NB4 (cell line): ENCODE data around the gene BICDL2.
"Not testable (repeated sequence)": the region's sequence is repeated elsewhere in the genome, so short reads cannot be mapped to it uniquely, and the experiment has no call there.

ENCODE experiments used
- DNase-seq: peaks from one replicate; pipeline ENCODE4 v3.0.0; 2010; ENCODE audit warnings: low read depth
- H3K4me3 ChIP-seq: one replicate; pipeline ENCODE4 v1.5.1; 2011; ENCODE audit warnings: mild to moderate bottlenecking, low read depth, low read length, moderate library complexity
- MYC ChIP-seq: IDR thresholded peaks from 2 replicates; pipeline ENCODE4 v1.6.1; 2011; ENCODE audit warnings: low read depth, low read length
- POLR2A ChIP-seq: IDR thresholded peaks from 2 replicates; pipeline ENCODE4 v1.6.1; 2011; ENCODE audit warnings: mild to moderate bottlenecking; ENCODE audit not compliant: insufficient read length; ENCODE audit errors: extremely low read depth
- TF ChIP-seq, protein P1 (sequence below): IDR thresholded peaks from 2 replicates; pipeline ENCODE4 v1.6.1; 2011; ENCODE audit warnings: low read depth, low read length
- TF ChIP-seq, protein P2 (sequence below): IDR thresholded peaks from one replicate; pipeline ENCODE4 v1.5.1; 2012; ENCODE audit warnings: low read depth, low read length

The BICDL2 gene, protein sequence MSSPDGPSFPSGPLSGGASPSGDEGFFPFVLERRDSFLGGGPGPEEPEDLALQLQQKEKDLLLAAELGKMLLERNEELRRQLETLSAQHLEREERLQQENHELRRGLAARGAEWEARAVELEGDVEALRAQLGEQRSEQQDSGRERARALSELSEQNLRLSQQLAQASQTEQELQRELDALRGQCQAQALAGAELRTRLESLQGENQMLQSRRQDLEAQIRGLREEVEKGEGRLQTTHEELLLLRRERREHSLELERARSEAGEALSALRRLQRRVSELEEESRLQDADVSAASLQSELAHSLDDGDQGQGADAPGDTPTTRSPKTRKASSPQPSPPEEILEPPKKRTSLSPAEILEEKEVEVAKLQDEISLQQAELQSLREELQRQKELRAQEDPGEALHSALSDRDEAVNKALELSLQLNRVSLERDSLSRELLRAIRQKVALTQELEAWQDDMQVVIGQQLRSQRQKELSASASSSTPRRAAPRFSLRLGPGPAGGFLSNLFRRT

DNA sequence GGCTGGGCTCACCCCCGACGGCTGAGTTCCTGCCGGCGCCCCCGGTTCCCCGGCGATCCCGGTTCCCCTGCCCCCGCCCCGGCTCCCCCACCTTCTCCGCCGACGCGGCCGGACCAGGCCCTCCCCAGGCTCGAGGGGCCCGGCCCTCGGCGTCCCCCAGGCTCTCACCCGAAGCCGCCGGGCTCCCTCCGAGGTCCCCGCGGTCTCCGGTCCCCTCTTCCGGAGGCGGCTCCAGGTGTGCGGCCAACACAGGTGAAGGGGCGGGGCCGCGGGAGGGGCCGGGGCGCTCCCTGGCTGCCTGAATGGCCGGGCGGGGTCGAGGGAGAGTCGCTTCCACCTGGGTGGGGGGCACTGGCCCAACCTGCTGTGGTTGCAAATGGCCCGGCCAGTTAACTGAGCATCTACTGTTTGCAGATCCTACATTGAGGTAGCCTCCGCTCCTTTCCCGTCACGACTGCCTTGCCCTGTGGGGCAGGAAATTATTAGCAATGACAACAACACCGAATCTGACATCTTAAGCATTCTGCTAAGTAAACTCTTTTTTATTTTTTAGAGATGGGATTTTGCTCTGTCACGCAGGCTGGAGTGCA is at the start of gene BICDL2:
TSS of gene BICDL2 (minus strand) at position 219 of the 590 bp plus-strand sequence. CDS start 1,448 bp downstream, outside the sequence.
- TF ChIP-seq, protein P1, sequence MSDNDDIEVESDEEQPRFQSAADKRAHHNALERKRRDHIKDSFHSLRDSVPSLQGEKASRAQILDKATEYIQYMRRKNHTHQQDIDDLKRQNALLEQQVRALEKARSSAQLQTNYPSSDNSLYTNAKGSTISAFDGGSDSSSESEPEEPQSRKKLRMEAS: no peak
- no peak for DNase-seq
- H3K4me3 ChIP-seq: no peak within 1 kb of the TSS

- H3K4me3 ChIP-seq: no peak overlapping the region
- no peak for TF ChIP-seq MYC
- TF ChIP-seq, protein P1: no peak
- TF ChIP-seq, protein P2, sequence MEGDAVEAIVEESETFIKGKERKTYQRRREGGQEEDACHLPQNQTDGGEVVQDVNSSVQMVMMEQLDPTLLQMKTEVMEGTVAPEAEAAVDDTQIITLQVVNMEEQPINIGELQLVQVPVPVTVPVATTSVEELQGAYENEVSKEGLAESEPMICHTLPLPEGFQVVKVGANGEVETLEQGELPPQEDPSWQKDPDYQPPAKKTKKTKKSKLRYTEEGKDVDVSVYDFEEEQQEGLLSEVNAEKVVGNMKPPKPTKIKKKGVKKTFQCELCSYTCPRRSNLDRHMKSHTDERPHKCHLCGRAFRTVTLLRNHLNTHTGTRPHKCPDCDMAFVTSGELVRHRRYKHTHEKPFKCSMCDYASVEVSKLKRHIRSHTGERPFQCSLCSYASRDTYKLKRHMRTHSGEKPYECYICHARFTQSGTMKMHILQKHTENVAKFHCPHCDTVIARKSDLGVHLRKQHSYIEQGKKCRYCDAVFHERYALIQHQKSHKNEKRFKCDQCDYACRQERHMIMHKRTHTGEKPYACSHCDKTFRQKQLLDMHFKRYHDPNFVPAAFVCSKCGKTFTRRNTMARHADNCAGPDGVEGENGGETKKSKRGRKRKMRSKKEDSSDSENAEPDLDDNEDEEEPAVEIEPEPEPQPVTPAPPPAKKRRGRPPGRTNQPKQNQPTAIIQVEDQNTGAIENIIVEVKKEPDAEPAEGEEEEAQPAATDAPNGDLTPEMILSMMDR: no peak
- no peak for TF ChIP-seq POLR2A
- DNase-seq: no peak
These were observed 49.3 kb upstream of the BICDL2 start for GRCh38 chr16:3085868-3086595.

GRCh38 chr16:3084969-3085670 is 48.4 kb upstream of the BICDL2 start:
- TF ChIP-seq MYC: no peak
- TF ChIP-seq POLR2A: no peak
- TF ChIP-seq, protein P2: no peak
- TF ChIP-seq, protein P1: no peak
- H3K4me3 ChIP-seq: no peak overlapping the region
- DNase-seq: no peak

DNA sequence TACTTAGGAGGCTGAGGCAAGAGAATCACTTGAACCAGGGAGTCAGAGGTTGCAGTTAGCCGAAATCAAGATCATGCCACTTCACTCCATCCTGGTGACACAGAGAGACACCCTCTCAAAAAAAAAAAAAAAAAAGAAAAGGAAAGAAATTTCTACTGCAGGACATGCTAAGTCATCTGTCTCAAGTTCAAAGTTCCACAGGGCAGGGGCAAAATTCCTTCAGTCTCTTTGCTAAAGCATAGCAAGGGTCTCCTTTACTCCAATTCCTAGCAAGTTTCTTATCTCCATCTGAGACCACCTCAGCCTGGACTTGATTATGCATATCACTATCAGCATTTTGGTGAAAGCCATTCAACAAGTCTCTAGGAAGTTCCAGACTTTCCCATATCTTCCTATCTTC is 47.7 kb upstream of the BICDL2 start:
- no peak for DNase-seq
- H3K4me3 ChIP-seq: no peak overlapping the region
- TF ChIP-seq, protein P1: no peak
- TF ChIP-seq MYC (no peak), POLR2A (no peak)
- TF ChIP-seq, protein P2: no peak

- not testable (repeated sequence) for H3K4me3 ChIP-seq, DNase-seq
These were observed 46.7 kb upstream of the BICDL2 start for GRCh38 chr16:3083408-3083807.

DNA sequence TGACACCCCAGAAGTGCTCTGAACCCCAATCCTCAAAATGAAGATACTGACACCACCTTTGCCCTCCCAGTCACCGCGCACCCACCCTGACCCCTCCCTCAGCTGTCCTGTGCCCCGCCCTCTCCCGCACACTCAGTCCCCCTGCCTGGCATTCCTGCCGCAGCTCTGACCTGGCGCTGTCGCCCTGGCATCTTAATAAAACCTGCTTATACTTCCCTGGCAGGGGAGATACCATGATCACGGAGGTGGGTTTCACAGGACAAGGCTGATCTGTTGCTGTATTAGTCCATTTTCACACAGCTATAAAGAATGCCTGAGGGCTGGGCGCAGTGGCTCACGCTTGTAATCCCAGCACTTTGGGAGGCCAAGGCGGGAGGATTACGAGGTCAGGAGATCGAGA is 45.2 kb upstream of the BICDL2 start:
- not testable (repeated sequence) for DNase-seq, H3K4me3 ChIP-seq

DNA sequence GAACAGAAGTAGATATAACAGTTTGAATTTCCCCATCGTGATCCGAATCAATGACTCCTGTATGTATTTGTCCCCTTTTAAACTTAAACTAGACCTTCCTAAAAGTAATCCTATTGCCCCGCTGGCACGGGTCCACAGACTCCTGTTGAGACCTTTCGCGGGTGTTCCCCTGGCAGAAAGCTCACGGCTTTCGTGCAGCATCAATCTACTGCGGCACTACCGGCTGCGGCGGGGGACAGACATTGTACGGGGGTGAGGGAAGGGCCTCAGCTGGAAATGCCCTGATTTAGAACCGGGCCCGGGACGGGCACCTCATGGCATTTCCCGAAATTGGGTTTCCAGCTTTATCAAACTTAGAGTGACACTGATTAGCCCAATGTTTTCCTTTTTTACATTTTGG is 43.3 kb upstream of the BICDL2 start:
- TF ChIP-seq, protein P2: no peak
- TF ChIP-seq POLR2A (no peak), MYC (no peak)
- TF ChIP-seq, protein P1: no peak
- no peak for DNase-seq
- H3K4me3 ChIP-seq: no peak overlapping the region
